Measurements from ENCODE around the gene ITSN2.

Gene ITSN2

GRCh38 chr2:24153478-24153877 is 206.9 kb downstream of the ITSN2 start:
- DNase-seq (ENCODE audit: extremely low read depth, low read depth) = no peak
- TF ChIP-seq, protein P1, sequence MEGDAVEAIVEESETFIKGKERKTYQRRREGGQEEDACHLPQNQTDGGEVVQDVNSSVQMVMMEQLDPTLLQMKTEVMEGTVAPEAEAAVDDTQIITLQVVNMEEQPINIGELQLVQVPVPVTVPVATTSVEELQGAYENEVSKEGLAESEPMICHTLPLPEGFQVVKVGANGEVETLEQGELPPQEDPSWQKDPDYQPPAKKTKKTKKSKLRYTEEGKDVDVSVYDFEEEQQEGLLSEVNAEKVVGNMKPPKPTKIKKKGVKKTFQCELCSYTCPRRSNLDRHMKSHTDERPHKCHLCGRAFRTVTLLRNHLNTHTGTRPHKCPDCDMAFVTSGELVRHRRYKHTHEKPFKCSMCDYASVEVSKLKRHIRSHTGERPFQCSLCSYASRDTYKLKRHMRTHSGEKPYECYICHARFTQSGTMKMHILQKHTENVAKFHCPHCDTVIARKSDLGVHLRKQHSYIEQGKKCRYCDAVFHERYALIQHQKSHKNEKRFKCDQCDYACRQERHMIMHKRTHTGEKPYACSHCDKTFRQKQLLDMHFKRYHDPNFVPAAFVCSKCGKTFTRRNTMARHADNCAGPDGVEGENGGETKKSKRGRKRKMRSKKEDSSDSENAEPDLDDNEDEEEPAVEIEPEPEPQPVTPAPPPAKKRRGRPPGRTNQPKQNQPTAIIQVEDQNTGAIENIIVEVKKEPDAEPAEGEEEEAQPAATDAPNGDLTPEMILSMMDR (IDR thresholded peaks at IDR 0.05; ENCODE audit: low read depth, low read length, missing control alignments) = no peak
- H3K4me3 ChIP-seq (replicated peaks; ENCODE audit: low read depth, low read length) = no peak overlapping the region

Measured in HFF-Myc (cell line).